ENCODE results near the gene CPEB2. TPM values are rescaled to one million over a fixed set of nuclear protein-coding genes. Genes with fewer than 3 reads are reported as not detected.
A peak's percentile ranks its signal among the peaks of the same experiment; 100 is the strongest.

CPEB2 gene
- total RNA-seq, 4 donors from 2014 or later, result 10.5 to 32.6 (median 22.6) TPM

DNA sequence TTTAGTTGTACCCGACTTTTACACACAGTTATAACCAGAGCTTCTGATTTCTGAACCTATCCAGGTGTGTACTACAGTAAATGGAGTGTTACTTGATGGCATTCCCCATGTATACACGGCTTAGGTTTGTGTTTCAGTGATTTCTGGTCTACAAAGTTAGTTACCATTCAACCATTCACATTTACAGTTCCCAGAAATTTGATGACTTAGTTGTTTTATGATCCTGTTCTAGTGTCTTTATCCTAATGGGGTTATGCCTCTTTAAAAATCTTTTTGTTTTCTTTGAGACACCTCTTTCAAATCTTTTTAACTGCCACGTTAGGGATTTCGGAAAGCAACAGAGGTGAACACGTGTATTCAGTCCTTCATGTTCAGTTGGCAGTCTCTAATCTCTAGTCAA lies 23.4 kb downstream of the CPEB2 start:
- WGBS, 2 donors, result 89% methylated on average over 5 of the region's 5 CpGs
- no peaks in the 10 kb centered on the region for H3K9me3 ChIP-seq

DNA sequence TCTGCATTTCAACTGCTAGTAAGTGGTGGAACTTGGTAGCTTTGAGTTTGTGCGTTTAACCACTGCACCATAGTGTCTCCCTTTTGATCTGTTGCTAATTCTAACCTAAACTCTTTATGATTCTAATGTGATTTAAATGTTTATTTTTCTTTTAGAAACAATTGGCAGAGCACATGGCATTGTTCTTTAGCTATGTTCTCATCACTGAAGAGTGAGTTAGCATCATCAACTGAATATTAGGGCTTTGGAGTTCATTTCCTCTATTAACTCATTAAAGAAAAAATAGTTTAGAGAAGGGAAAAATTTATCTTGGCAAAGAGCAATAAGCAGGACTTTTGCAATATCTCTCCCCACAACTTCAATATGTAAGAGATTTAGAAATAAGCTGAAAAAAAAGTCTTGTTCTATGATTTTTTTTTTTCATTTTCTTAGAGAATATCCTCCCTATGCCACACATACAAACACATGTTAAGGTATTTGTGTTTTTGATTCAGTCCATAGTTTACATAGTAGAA lies 25.7 kb downstream of the CPEB2 start:
- no peaks in the 10 kb centered on the region for H3K27me3 ChIP-seq
- H3K27ac ChIP-seq, result no peak overlapping the region
- DNase-seq, result no peak
- intact Hi-C loops (cut with DNase I), result no loop called here
- WGBS, 2 donors, result 68 to 79% methylated on average over 1 of the region's 1 CpG
- no peaks in the 10 kb centered on the region for H3K9me3 ChIP-seq
- H3K36me3 ChIP-seq, result peaks cover 0 to 38% (median 0%) of the 10 kb centered on the region in 3 donors
- no peak overlapping the region for H3K4me3 ChIP-seq
- H3K4me1 ChIP-seq, result peaks cover 0 to 38% (median 3%) of the 10 kb centered on the region in 3 donors
- no peak for TF ChIP-seq CTCF (IDR thresholded peaks at IDR 0.05)
- no peak for TF ChIP-seq POLR2A (IDR thresholded peaks at IDR 0.05)

More for the DNA sequence above, 23.4 kb downstream of the CPEB2 start:
- Histone ChIP-seq H3K27ac (no peak overlapping the region), H3K4me3 (no peak overlapping the region), H3K4me1 (peaks cover 0 to 21% (median 3%) of the 10 kb centered on the region in 3 donors), H3K36me3 (peaks cover 0 to 35% (median 0%) of the 10 kb centered on the region in 3 donors), H3K27me3 (no peaks in the 10 kb centered on the region)
- TF ChIP-seq POLR2A (IDR thresholded peaks at IDR 0.05) (no peak), CTCF (IDR thresholded peaks at IDR 0.05) (no peak)
- DNase-seq, result no peak
- intact Hi-C loops (cut with DNase I), result no loop called here

DNA sequence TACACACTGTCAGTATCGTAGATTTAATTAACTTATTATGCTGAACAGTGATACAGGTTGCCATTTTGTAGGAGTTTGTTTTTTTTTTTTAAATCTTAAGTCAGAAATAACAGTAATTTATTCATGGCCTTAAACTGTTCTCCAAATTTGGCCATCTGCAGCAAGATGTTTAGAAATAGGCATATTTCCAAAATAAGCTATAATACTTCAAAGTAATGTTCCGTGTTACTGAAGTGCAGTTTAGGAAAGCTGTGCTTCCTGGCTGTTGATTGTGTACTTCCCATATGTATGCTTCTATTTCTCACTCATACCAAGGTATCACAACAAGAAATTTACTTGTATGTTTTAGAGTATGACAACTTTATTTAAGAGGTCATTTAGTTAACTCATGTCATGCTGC lies 28.9 kb downstream of the CPEB2 start:
- TF ChIP-seq CTCF (IDR thresholded peaks at IDR 0.05) (no peak), POLR2A (IDR thresholded peaks at IDR 0.05) (no peak)
- Histone ChIP-seq H3K4me1 (peaks cover 0 to 54% (median 6%) of the 10 kb centered on the region in 3 donors), H3K4me3 (no peak overlapping the region), H3K36me3 (peaks cover 0 to 37% (median 3%) of the 10 kb centered on the region in 3 donors), H3K27ac (no peak overlapping the region), H3K27me3 (no peaks in the 10 kb centered on the region), H3K9me3 (no peaks in the 10 kb centered on the region)
- no peak for DNase-seq
- intact Hi-C loops (cut with DNase I), result no loop called here
- WGBS, 2 donors, result 65 to 76% methylated on average over 2 of the region's 2 CpGs

GRCh38 chr4:15031993-15032675 lies 29.9 kb downstream of the CPEB2 start:
- intact Hi-C loops (cut with DNase I), result no loop called here
- no peak overlapping the region for H3K4me3 ChIP-seq
- no peaks in the 10 kb centered on the region for H3K27me3 ChIP-seq
- H3K27ac ChIP-seq, result no peak overlapping the region
- DNase-seq, result no peak
- peaks cover 0 to 54% (median 6%) of the 10 kb centered on the region in 3 donors for H3K4me1 ChIP-seq
- no peaks in the 10 kb centered on the region for H3K9me3 ChIP-seq
- 64 to 81% methylated on average over 2 of the region's 2 CpGs for WGBS, 2 donors
- TF ChIP-seq POLR2A (IDR thresholded peaks at IDR 0.05), result no peak
- TF ChIP-seq CTCF (IDR thresholded peaks at IDR 0.05), result no peak
- peaks cover 0 to 34% (median 3%) of the 10 kb centered on the region in 3 donors for H3K36me3 ChIP-seq

GRCh38 chr4:15034071-15034764 lies 31.9 kb downstream of the CPEB2 start:
- Histone ChIP-seq H3K36me3 (peaks cover 0 to 36% (median 3%) of the 10 kb centered on the region in 3 donors), H3K9me3 (no peaks in the 10 kb centered on the region), H3K4me3 (no peak overlapping the region), H3K27me3 (no peaks in the 10 kb centered on the region), H3K4me1 (peaks cover 0 to 50% (median 3%) of the 10 kb centered on the region in 3 donors), H3K27ac (peak overlapping the region in 2 of 4 donors; percentile 14 to 15)
- TF ChIP-seq CTCF (IDR thresholded peaks at IDR 0.05) (no peak), POLR2A (IDR thresholded peaks at IDR 0.05) (no peak)
- 76 to 77% methylated on average over 6 of the region's 6 CpGs for WGBS, 2 donors
- no peak for DNase-seq
- intact Hi-C loops (cut with DNase I), result no loop called here

All from esophagus squamous epithelium (tissue), 5 donors.